NCI-H524 (cell line): ENCODE results near the gene MPL.

Experiments used
- DNase-seq, 2 experiments: peaks; one replicate each; lab custom pipeline; 2025; lab: John Stamatoyannopoulos, UW

Gene MPL

DNA sequence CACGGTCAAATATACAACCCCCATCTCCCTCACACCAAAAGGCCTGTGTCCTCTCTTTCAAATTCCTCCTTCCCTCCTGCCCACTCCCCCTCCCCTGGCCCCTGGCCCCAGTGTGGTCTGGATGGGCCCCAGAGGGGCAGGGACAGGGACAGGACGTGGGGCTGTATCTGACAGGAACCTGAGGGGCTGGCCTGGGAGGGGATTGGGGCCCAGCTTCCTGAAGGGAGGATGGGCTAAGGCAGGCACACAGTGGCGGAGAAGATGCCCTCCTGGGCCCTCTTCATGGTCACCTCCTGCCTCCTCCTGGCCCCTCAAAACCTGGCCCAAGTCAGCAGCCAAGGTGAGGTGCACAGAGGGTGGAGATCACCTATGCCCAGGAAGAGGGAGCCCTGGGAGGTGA, at the start of gene MPL:
MPL (plus strand) TSS at position 231 of the 400 bp plus-strand sequence; CDS start at position 262, 31 bp downstream.
- DNase-seq, result no peak

DNA sequence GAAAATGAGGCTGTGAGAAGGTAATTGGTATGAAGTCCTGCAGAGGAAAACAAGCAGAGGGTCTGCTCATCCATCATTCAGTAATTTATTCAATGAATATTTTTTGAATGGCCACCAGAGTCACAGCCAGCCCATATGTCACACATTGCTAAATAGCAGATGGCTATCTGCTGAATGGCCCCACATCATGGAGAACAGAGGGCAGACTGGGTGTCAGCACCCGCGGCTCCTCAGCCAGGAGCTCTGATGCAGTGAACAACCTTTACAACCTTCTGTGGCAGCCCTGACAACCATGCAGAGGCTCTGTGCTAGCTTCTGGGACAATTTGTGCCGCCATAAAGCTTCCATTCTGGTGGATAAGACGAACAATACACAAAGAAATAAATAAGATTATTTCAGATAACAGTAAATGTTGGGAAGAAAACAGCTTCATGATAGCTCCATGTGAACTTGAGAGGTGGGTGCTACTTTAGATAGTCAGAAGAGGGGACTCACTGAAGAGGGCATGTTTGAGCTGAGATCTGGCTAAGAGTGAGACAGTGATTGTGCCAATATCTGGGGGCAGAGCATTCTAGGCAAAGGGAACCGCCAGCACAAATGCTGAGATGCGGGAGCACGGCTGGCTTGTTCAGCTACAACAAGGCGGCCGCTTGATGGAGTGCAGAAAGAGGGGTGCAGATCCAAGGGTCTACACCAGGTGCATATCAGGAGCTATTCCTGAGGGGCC, 49.4 kb upstream of the MPL start:
- peak; percentile 54 to 70 for DNase-seq

DNA sequence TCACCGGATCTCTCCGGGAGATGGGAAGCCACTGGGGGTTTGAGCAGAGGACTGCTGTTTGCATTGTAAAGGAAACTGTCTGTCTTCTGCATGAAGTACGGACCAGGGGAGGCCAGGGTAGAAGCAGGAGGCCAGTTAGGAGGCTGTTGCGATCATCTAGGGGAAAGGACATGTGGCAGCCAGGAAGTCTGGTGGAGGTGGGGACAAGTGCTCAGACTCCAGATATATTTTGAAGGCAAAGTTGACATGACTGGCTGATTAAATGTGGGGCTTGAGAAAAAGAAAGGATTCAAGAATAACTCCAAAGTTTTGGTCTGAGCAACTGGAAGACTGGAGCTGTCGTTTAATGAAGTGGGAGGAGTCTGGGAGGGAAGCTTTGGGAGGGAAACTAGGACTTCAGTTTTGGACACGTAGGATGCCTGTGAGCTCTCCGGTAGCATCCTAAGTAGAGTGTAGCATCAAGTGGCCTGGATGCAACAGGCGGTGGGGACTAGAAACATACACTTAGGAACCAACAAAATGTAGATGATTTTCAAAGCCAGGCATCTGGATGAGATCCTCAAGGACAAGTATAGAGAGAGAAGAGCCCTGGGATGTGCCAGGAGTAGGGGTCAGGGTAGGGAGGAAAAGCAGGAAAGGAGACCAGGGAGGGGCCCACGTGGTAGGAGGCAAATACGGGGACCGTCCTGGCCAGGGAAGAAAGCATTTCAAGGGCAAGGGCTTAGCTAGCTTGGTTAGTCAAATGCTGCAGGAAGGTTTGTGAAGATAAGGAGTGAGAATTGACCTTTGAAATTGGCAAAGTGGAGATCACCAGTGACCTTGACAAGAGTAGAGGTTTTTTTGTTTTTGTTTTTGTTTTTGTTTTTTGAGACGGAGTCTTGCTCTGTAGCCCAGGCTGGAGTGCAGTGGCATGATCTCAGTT, 48.6 kb upstream of the MPL start:
- DNase-seq, result no peak

DNA sequence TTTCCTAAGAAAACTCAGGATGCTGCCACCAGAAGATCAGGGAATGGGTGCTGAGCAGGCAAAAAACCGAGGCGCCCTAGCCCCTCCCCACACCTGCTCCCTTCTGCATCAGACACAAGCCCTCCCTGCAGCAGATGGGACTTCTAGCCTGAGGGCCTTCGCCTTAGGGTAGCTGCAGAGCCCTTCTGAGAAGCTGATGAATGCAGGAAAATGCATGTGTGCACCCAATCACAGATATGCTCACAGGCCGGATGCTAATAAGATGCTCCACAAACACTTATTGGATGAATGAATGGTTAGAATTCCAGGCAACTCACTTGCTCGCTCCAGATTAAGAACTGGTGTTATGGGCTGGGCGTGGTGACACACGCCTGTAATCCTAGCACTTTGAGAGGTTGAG, 45.4 kb upstream of the MPL start:
- DNase-seq, result peak in 1 of 2 experiments; percentile 65

DNA sequence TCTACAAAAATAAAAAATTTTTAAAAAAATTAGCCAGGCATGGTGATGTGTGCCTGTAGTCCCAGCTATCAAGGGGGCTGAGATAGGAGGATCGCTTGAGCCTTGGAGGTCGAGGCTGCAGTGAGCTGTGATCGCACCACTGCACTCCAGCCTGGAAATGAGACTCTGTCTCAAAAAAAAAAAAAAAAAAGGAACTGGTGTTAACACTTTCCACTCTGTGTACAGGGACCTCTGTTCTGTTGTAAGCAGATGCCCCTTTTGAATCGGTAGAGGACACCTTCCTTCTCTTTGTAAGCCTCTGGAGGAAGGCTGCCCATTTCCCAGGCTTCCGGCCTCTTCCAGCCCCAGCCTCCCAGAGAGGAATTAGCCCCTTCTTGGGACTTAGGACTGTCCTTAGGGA, 44.9 kb upstream of the MPL start:
- no peak for DNase-seq

DNA sequence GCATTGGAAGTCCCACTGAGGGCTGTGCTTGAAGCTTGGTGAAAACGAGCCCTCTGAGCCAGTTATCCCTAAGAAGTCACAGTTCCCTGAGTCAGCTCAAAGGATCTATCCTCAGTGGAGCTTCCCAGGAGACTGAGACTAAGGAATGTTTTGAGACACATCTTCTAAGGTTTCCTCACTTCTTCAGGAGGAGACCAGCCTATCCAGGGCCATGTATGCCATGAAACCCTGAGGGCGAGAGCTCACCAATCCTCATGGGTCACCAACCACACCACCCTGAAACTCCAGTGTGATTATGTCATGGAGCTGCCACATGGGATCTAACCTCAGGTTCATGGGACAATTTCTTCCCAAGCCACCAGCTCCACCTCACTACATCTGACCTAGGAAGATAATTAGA, 44.4 kb upstream of the MPL start:
- no peak for DNase-seq

DNA sequence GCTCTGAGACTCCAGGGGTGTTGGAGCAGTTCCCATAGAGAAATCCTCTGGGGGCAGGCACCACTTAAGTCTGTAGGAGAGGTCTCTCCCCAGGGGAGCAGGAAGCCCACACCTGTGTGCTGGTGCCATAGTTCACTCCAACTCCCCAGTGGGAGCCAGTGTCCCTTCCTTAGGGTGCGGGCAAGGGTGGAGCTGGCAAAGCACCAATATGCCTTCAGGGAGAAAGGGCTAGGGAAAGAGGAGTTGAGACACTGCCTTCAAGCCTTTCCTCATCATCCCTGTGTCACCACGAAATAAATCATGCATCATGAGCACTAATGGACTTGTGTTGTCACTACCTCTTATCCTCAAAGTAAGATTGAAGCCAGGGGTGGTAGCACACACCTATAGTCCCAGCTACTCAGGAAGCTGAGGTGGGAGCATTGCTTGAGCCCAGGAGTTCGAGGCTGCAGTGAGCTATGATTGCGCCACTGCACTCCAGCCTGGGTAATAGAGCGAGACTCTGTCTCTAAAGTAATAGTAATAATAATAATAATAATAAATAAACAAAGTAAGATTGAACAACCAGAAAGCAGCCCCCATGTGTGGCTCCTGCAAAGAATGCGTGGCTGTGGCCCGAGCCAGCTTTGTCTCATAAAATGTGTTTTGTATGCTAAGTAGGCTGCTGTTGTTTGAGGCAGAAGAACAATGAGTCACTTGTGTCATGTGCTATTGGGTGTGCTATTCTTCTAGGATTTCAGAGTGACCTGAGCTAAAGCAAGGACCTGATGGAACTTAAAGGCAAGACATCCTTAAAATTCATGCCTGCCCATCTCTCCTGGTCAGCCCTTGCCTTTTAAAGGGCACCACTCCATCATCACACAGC, 43.5 kb upstream of the MPL start:
- DNase-seq, result no peak

DNA sequence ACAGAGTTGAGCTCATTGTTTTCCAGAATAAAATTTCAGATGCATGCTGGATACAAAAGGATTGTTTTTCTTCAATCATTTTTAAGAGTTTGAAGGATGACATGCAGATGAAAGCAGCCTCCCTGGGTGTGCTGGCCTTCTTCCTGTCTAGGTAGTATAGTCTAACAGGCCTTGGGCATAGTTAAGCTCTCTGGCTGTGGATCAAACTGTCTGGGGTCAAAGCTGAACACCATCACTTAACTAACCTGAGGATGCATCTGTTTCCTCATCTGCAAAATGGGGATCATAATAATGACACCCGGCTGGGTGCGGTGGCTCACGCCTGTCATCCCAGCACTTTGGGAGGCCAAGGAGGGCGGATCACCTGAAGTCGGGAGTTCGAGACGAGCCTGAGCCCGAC, 42.9 kb upstream of the MPL start:
- DNase-seq, result no peak

DNA sequence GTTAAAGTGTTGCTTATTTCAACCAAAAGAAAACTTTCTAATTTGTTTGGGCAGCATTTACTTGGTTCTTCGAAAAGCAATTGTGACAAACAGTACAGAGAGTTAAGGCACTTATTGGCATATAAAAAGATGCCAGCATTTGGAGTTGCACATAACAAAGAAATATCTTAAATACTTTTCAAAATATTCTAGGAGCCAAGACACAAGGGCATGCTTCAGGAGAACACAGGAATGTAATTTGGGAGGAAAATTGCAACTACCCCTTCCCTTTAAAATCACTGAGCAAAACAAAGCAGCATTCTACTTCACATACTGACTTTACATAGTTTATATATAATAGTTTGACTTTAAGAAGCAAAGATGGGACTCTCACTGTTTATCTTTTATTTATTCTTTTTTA, 41.4 kb upstream of the MPL start:
- DNase-seq, result no peak

DNA sequence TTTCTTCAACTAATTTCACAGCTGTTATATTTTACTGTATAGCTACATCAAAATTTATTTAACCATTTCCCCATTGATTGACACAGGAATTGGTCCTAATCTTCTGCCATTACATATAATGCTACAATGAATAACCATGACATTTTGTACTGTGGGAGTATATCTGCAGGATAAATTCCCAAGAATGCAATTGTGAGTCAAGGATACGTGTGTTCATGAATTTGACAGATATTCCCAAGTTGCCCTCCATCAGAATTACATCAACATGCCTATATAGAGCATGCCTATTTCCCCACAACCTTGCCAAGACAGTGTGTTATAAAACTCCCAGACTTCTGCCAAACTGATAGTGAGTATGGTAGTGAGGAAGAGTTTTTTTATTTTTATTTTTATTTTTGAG, 39.6 kb upstream of the MPL start:
- DNase-seq, result no peak

DNA sequence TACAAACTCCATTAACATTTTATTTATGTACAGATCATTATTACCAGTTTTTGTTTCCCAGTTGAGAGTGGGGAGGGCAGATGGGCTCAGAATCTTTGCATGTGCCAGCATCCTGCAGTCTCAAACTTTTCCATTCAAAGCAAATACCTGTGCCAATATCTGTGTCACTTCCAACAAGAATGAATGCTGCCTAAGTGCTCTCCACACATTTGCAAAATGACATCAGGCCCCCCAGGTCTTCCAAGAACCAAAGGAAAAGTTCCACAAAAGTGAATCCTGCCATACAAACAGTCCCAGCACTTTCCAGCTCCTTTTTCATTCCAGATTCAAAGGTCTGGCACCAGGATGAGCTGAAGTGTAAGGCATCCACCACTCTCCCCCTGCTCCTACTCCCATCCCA, 38.5 kb upstream of the MPL start:
- no peak for DNase-seq

DNA sequence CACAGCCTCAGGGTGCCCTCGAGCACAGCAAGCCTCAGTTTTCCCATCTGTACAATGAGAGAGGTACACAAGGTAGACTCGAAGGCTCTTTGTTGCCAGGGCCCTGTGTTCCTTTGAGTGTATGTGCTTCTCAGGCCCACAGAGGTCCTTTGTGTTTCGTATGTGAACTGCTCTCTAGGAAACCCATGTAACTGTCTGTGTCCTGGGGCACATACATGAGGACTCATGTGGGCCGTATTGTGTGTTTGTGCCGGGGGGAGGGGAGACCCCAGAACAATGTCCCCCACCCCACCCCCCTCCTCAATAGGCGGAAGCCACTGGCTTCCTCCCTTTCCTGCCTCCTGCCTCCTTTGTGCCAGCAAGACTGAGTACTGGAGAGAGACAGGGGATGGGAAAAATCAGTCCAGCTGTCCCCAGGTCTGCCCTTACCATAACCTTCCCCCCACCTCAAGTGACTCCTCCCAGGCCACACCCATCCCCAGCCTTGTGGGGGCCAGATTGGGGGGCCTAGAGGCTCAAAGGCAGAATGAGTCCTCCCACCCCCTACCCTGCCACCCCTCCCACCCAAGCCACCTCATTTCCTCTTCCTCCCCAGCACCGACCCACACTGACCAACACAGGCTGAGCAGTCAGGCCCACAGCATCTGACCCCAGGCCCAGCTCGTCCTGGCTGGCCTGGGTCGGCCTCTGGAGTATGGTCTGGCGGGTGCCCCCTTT, 37.1 kb upstream of the MPL start, which contains the start of gene TIE1:
TIE1 (plus strand) TSS at position 605 of the 717 bp plus-strand sequence; CDS start at position 695, 90 bp downstream.
- DNase-seq, result no peak

DNA sequence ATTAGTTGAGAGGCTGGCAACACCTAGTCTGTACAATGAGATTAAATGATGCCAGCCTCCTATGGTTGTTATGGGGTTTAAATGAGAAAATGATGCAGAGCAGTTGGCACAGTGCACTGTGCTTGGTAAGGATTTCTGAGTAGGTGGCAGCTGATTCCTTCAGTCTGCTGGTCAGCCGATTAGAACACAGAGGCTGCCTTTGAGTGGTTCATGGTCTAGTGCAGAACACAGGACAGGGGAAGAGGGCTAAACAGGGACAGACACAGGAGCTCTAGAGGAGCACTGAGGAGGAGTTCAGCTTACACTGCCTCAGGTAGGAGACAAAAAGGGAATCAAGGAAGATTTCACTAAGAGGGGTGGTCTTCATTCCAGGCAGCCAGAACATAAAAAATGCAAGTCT, 35.4 kb upstream of the MPL start:
- DNase-seq, result no peak

DNA sequence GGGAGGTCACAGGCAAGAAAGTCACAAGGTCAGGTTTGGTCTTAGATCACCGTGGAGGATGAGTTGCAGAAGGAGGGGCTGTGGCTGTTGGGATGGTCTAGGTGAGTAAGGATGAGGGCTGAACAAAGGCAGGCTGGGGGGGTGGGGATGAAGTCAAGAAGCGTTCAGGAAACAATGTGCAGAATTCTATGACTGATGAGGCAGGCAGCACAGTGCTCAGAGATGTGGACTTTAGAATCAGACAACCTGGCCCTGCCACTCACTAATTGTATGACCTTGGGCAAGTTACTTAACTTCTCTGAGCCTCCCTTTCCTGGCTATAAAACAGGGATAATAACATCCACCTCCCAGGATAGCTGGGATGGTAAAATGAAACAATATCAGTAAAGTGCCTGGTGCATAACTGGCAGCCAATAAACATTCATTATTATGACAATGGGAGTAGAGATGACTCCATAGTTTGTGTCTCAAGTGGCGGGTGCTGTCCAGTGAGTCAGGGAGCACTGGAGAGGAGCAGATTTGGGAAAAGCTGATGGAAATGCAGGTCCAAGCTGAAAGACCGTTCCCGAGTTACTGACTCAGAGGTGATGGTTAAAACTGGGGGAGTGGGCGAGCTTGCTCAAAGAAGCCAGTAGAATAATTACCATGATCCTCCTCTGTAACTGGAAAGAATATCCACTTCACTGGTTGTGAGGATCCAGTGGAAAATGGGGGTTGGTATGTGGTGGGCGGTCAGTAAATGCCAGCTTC, 34.7 kb upstream of the MPL start:
- DNase-seq, result no peak

DNA sequence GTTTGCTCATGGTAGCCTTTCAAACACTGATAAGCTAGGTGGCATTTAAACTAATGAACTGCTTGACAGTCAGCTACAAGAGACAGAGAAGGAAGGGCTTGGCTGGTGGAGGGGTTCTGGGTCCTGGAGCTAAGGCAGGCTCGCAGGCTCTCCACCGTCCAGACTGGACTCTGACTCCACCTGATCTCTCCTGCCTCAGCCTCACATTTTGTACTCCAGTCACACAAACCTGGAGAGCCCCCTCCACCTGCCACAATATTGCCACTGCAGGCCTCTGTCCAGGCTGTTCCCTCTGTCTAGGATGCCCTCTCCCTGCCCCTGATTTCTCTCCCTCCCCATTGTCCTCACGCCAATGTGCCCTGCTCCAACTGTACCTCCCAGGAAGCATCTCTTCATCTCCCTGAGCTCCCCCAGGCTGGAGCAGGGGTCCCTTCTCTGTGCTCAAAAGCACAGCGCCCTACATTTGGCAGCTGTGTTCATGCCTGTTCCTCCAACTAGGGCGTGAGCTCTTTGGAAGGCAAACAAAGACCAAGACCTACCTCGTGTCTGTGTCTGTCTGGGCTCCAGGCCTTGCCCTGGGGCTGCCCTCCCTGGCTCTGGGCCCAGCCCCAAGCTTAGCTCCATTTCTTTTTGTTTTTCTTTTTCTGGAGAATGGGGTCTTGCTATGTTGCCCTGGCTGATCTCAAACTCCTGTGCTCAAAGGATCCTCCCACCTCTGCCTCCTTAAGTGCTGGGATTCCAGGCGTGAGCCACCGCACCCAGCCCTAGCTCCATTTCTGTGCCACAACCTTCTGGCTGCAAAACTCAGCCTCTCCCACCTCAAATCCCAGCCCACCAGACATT, 33.9 kb upstream of the MPL start:
- no peak for DNase-seq

DNA sequence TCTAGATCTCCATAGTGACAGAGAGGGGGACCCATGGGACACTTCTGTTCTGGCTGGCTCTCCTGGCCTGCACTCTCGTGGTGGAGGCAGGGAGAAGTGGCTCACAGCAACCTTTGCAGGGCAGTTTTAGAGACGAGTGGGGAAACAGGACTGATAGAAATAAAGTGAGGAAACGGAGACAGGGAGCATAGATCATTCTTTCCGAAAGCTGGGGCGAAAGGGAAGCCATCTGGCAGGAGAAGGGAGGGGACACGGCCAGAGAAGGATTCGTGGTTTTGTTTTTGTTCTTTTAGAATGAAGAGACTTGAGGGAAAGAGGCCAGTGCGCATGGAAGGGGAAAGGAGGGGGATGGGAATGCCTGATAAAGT, 33.3 kb upstream of the MPL start:
- no peak for DNase-seq

DNA sequence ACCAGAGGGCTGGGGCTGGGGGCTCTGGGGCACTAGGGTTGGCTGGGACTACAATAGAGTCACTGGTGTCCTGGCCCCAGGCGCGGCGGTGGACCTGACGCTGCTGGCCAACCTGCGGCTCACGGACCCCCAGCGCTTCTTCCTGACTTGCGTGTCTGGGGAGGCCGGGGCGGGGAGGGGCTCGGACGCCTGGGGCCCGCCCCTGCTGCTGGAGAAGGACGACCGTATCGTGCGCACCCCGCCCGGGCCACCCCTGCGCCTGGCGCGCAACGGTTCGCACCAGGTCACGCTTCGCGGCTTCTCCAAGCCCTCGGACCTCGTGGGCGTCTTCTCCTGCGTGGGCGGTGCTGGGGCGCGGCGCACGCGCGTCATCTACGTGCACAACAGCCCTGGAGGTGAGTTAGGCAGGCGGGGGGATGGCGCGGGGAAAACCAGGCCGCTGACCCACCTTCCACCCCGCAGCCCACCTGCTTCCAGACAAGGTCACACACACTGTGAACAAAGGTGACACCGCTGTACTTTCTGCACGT, 32.8 kb upstream of the MPL start:
- no peak for DNase-seq

DNA sequence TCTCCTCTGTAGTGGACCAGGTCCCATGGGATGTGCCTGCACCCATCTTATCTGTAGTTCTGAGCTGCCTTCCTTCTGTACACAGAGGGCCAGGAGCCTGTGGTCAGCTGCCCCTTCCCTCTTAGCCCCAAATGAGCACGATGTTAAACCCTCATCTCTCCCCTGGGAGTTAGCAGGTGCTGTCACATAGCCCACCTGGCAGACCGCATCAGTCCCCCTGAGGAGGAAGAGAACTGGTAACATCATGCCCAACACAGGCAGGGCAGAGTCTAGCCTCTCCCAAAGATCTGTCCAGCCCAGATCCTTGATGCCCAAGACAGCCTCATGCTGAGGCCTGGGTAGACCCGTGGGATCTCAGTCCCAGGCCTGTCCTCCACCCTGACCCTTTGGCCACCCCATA, 32.2 kb upstream of the MPL start:
- no peak for DNase-seq

DNA sequence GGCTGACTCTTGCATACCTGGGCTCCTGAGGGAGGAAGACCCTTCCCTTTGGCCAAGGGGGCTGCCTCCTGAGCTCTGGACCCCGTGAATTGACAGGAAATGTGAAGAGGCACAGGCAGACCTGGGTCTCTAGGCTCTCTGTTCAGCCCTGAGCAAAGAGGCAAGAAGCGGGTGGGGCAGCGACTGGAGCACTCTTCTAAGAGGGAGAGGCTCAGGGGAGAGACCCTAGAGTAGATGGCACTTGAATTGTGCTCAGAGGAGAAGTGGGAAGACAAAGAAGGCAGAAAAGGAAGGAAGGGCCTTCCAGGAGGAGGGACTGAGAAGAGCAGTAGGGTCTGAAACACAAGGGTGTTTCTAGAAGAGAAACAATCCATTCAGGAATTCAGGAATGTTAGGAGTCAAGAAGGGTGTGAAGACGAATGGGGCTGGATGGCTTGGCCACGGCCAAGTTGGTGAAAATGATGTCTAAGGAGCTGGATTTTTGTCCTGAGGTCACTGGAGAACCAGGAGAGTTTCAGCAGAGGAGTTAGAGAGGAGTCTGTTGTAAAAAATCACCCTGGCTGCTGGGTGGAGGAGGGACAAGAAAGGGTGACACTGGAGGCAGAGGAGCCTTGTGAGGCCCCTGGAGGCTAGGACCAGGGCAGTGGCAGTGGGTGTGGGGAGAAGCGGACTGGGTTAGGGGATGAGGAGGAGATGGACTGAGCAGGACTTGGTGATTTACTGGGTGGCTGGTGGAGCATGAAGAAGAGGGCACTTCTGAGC, 31.5 kb upstream of the MPL start:
- no peak for DNase-seq
